Right cardiac atrium (tissue), 5 donors: ENCODE measurements around the gene PSME4. TPM values are rescaled to one million over a fixed set of nuclear protein-coding genes. Genes with fewer than 3 reads are reported as not detected.

Experiments
- ATAC-seq, 2 donors: fragments of 200-7000 bp; cut with Tn5 transposase; one replicate each; pipeline versions ENCODE4 v1.8.0 to v1.9.1; 2020; ENCODE audit warnings: moderate library complexity in 2 of 2, mild to moderate bottlenecking in 1 of 2
- DNase-seq, 3 donors: peaks; one replicate each; pipeline ENCODE4 v3.0.0-alpha.2; 2020
- H3K27ac ChIP-seq: one replicate; pipeline ENCODE4 v1.5.1; 2013; ENCODE audit warnings: mild to moderate bottlenecking, low read length, control low read depth, moderate library complexity
- H3K27me3 ChIP-seq: one replicate; pipeline ENCODE4 v1.6.1; 2013; ENCODE audit not compliant: control insufficient read depth, insufficient read depth
- H3K4me1 ChIP-seq: one replicate; pipeline ENCODE4 v1.6.1; 2013; ENCODE audit warnings: low read length; ENCODE audit not compliant: control insufficient read depth, insufficient read depth
- H3K4me3 ChIP-seq: one replicate; pipeline ENCODE4 v1.5.1; 2013; ENCODE audit warnings: low read length, control low read depth
- H3K9me3 ChIP-seq: one replicate; pipeline ENCODE4 v1.6.1; 2013; ENCODE audit warnings: low read length; ENCODE audit not compliant: control insufficient read depth
- WGBS: extraction: QIAGEN DNeasy Blood & Tissue Kit; methylation state at CpG from one replicate; pipeline ENCODE4 v1.1.7; 2013; 5-methylcytosine and 5-hydroxymethylcytosine counted together
- intact Hi-C, 4 donors: fragments of 100-400 bp; cut with DNase I; formaldehyde crosslinking; loops; one replicate each; pipeline versions ENCODE4 v1.11.0 to v1.14.0; 2022 to 2023
- polyA plus RNA-seq: library from polyadenylated mRNA; stranded (reverse); fragments of 200-250 nt; gene quantifications from one replicate; pipeline ENCODE4 v1.2.3, GENCODE V29; 2013
- total RNA-seq, 4 donors: library from RNA; stranded (reverse); fragmentation: NEBNext Ultra II Directional; extraction: Animal tissue kit (Norgen Biotek cat#: 25700); gene quantifications; one replicate each; pipeline ENCODE4 v1.2.1, GENCODE V29; 2021
- donor health status: healthy with polysubstance abuse.
- donor health status: DM: no; HTN: yes; CAD: no.
- donor health status: DM: no; HTN: no; CAD: no.
- donor health status: DM: no; HTN: yes; CAD: no; lungs with severe emphysema.
- donor health status: DM: yes; HTN: yes; CAD: no.

Gene PSME4
- total and polyA plus RNA-seq, 5 donors, result 38.0 to 88.0 (median 45.2) TPM

GRCh38 chr2:53881360-53881759 is 89.4 kb downstream of the PSME4 start:
- DNase-seq (no peak), ATAC-seq (no peak)
- H3K4me3 ChIP-seq, result no peak overlapping the region
- no peaks in the 10 kb centered on the region for H3K9me3 ChIP-seq
- intact Hi-C loops, result no loop called here
- no peaks in the 10 kb centered on the region for H3K27me3 ChIP-seq
- no peak overlapping the region for H3K27ac ChIP-seq
- 98% methylated on average over 2 of the region's 2 CpGs for WGBS
- H3K4me1 ChIP-seq, result no peaks in the 10 kb centered on the region

GRCh38 chr2:53880756-53881155 is 90.0 kb downstream of the PSME4 start:
- ATAC-seq (no peak), DNase-seq (no peak)
- intact Hi-C loops, result no loop called here
- Histone ChIP-seq H3K4me1 (no peaks in the 10 kb centered on the region), H3K27me3 (no peaks in the 10 kb centered on the region), H3K27ac (no peak overlapping the region), H3K4me3 (no peak overlapping the region), H3K9me3 (no peaks in the 10 kb centered on the region)
- 94% methylated on average over 3 of the region's 3 CpGs for WGBS

- Histone ChIP-seq H3K27me3 (no peaks in the 10 kb centered on the region), H3K4me3 (no peak overlapping the region), H3K9me3 (no peaks in the 10 kb centered on the region), H3K4me1 (no peaks in the 10 kb centered on the region), H3K27ac (no peak overlapping the region)
- 95% methylated on average over 2 of the region's 2 CpGs for WGBS
- ATAC-seq (no peak), DNase-seq (no peak)
- intact Hi-C loops, result no loop called here
These were observed 93.2 kb downstream of the PSME4 start for GRCh38 chr2:53877556-53877955.

DNA sequence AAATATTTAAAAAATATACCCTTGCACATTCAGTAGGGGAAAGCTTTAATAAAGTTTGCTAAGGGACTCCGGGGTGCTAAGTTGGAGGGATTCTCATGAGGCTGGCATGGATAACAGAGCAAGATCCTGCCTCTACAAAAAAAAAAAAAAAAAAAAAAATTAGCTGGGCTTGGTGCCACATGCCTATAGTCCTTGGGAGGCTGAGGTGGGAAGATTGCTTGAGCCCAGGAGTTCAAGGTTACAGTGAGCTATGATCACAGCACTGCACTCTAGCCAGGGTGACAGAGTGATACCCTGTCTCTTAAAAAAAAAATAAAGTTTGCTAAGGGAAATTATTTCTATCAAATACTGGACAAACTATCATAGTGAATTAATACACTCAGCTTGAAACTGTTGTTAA is 93.7 kb downstream of the PSME4 start:
- intact Hi-C loops, result no loop called here
- no peak overlapping the region for H3K27ac ChIP-seq
- no peaks in the 10 kb centered on the region for H3K4me1 ChIP-seq
- H3K27me3 ChIP-seq, result no peaks in the 10 kb centered on the region
- no peaks in the 10 kb centered on the region for H3K9me3 ChIP-seq
- no peak for DNase-seq
- H3K4me3 ChIP-seq, result no peak overlapping the region
- WGBS, result 44% methylated on average over 1 of the region's 1 CpG
- peak in 1 of 2 donors; percentile 11 for ATAC-seq

DNA sequence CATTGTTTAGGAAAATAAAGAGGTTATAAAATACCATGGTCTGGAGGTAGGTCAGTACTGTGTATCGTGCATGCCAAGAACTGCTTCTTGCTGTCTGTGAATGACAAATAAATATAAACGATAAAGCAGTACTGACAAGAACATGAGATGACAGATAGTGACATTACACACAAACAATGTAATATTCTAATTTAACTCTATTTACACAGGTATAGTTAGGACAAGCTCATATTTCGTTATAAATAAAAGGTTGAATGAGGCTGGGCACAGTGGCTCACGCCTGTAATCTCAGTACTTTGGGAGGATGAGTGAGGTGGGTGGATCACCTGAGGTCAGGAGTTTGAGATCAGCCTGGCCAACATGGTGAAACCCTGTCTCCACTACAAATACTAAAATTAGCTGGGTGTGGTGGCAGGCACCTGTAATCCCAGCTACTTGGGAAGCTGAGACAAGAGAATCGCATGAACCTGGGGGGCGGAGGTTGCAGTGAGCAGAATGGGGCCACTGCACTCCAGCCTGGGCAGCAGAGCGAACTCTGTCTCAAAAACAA is 96.3 kb downstream of the PSME4 start:
- WGBS, result 96% methylated on average over 7 of the region's 7 CpGs
- Histone ChIP-seq H3K4me3 (no peak overlapping the region), H3K27ac (no peak overlapping the region), H3K9me3 (no peaks in the 10 kb centered on the region), H3K27me3 (no peaks in the 10 kb centered on the region), H3K4me1 (no peaks in the 10 kb centered on the region)
- intact Hi-C loops, result no loop called here
- DNase-seq (no peak), ATAC-seq (no peak)

DNA sequence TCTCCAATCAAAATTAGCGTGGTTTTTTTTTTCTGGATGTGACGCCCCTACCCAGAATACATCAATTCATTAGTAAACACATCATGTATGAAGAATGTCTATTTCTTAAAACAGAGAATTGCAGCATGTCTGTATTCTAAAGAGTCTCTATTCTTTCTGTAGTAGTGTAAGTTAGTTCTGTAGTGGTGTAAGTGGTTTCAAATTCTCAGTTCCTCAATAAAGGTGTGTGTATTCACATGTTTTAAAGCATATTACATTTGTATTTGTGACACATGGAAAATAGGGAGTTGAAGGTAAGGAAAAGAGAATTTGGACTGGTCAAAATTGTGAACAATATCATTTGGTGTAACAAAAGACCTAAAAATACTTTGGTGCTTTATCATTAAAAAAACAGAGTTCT is 103.0 kb downstream of the PSME4 start:
- intact Hi-C loops, result no loop called here
- H3K4me3 ChIP-seq, result no peak overlapping the region
- no peak for DNase-seq
- no peaks in the 10 kb centered on the region for H3K9me3 ChIP-seq
- H3K4me1 ChIP-seq, result peaks cover 3% of the 10 kb centered on the region
- H3K27me3 ChIP-seq, result no peaks in the 10 kb centered on the region
- no peak for ATAC-seq
- 100% methylated on average over 2 of the region's 2 CpGs for WGBS
- H3K27ac ChIP-seq, result no peak overlapping the region

DNA sequence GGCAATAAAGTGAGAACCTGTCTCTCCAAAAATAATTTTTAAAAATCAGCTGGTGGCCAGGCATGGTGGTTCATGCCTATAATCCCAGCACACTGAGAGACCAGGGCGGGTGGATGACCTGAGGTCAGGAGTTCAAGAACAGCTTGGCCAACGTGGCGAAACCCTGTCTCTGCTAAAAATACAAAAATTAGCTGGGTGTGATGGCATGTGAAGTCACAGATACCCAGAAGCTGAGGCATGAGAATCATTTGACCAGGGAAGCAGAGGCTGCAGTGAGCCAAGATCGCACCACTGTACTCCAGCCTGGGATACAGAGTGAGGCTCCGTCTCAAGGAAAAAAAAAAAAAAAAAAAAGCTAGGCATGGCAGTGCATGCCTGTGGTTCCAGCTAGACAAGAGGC is 103.6 kb downstream of the PSME4 start:
- no peaks in the 10 kb centered on the region for H3K9me3 ChIP-seq
- DNase-seq, result no peak
- 84% methylated on average over 5 of the region's 5 CpGs for WGBS
- H3K4me1 ChIP-seq, result peaks cover 3% of the 10 kb centered on the region
- H3K27me3 ChIP-seq, result no peaks in the 10 kb centered on the region
- intact Hi-C loops, result no loop called here
- ATAC-seq, result no peak
- H3K27ac ChIP-seq, result no peak overlapping the region
- H3K4me3 ChIP-seq, result no peak overlapping the region

GRCh38 chr2:53865962-53866361 is 104.8 kb downstream of the PSME4 start:
- H3K9me3 ChIP-seq, result no peaks in the 10 kb centered on the region
- ATAC-seq, result no peak
- no peak overlapping the region for H3K27ac ChIP-seq
- whole genome bisulfite sequencing, result 74% methylated on average over 5 of the region's 5 CpGs
- peaks cover 3% of the 10 kb centered on the region for H3K4me1 ChIP-seq
- DNase-seq, result no peak
- intact Hi-C loops, result no loop called here
- no peak overlapping the region for H3K4me3 ChIP-seq
- H3K27me3 ChIP-seq, result no peaks in the 10 kb centered on the region

DNA sequence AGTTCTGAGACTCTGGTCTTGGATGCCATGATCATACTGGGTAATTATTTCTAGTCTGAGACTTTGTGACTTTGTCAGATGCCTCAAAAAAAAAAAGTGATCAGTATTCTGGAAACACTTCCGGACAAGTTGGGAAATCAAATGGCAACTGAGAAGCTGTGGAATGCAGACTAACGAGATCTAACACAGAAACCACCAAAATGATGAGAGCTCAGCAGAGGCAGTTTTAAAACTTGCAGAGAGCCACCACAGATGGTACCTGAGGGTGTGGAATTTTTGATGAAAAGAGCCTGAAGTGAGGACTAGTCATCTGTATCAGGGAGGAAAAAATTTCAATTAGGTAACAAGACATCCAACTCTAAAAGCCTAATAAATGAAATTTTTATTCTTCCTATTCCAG is 105.5 kb downstream of the PSME4 start:
- Histone ChIP-seq H3K27ac (no peak overlapping the region), H3K9me3 (no peaks in the 10 kb centered on the region), H3K4me1 (peaks cover 3% of the 10 kb centered on the region), H3K4me3 (no peak overlapping the region), H3K27me3 (no peaks in the 10 kb centered on the region)
- no peak for DNase-seq
- intact Hi-C loops, result no loop called here
- 84% methylated on average over 2 of the region's 2 CpGs for WGBS
- ATAC-seq, result no peak

- intact Hi-C loops, result no loop called here
- peaks cover 3% of the 10 kb centered on the region for H3K4me1 ChIP-seq
- WGBS, result 96% methylated on average over 6 of the region's 6 CpGs
- DNase-seq (no peak), ATAC-seq (no peak)
- no peak overlapping the region for H3K4me3 ChIP-seq
- no peaks in the 10 kb centered on the region for H3K27me3 ChIP-seq
- H3K9me3 ChIP-seq, result no peaks in the 10 kb centered on the region
- H3K27ac ChIP-seq, result no peak overlapping the region
These were observed 107.1 kb downstream of the PSME4 start for GRCh38 chr2:53863538-53864227.

DNA sequence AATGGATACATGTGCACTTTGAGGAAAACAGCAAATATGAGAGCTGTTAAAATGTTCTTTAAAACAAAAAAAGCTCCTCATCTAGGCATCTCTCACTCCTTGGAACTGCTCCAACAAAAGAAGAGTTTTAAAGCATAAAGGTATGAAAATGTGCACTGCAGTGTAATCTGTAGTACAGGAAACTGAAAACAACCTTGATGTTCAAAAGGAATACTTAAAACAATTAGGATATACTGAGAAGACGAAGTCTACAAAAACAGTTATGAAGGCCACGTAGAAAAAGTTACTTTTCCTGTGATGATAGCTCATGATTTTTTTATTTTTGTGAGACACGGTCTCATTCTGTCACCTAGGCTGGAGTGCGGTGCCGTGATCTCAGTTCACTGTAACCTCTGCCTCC is 109.0 kb downstream of the PSME4 start:
- no peaks in the 10 kb centered on the region for H3K27me3 ChIP-seq
- peaks cover 2% of the 10 kb centered on the region for H3K4me1 ChIP-seq
- no peak overlapping the region for H3K27ac ChIP-seq
- 94% methylated on average over 5 of the region's 5 CpGs for WGBS
- DNase-seq, result no peak
- intact Hi-C loops, result no loop called here
- H3K4me3 ChIP-seq, result no peak overlapping the region
- no peak for ATAC-seq
- H3K9me3 ChIP-seq, result no peaks in the 10 kb centered on the region
